Measurements from ENCODE around the gene GPR17. TPM values are rescaled to one million over a fixed set of nuclear protein-coding genes. Genes with fewer than 3 reads are reported as not detected.
A peak's percentile ranks its signal among the peaks of the same experiment; 100 is the strongest.

GPR17 gene
- total and polyA plus RNA-seq, 2 experiments from 2014 or later = 0.39 TPM; not detected in 1

DNA sequence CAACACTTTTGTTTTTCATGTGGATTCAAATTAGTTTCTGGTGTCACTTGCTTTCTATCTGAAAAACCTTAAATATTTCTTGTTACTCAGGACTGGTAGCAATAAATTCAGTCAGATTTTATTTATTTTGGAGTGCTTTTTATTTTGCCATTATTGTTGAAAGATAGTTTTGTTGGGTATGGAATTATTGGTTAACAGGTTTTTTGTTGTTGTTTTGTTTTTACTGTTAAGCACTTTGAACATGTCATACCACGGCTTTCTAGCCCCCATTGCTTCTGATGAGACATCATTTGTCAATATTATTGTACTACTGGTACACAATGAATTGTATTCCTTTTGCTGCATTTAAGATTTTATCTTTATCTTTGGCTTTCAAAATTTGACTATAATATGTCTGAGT is 42.5 kb downstream of the GPR17 start:
- 70% methylated on average over 1 of the region's 1 CpG for WGBS (ENCODE audit: low lambda C conversion rate, missing lambda C conversion rate)
- no peaks in the 10 kb centered on the region for H3K79me2 ChIP-seq
- TF ChIP-seq EZH2phosphoT487 (IDR thresholded peaks at IDR 0.05; ENCODE audit: low read depth, severe bottlenecking, unreplicated experiment) (no peak), EZH2 (IDR thresholded peaks at IDR 0.05; ENCODE audit: borderline replicate concordance) (no peak)
- TF ChIP-seq, protein P1, sequence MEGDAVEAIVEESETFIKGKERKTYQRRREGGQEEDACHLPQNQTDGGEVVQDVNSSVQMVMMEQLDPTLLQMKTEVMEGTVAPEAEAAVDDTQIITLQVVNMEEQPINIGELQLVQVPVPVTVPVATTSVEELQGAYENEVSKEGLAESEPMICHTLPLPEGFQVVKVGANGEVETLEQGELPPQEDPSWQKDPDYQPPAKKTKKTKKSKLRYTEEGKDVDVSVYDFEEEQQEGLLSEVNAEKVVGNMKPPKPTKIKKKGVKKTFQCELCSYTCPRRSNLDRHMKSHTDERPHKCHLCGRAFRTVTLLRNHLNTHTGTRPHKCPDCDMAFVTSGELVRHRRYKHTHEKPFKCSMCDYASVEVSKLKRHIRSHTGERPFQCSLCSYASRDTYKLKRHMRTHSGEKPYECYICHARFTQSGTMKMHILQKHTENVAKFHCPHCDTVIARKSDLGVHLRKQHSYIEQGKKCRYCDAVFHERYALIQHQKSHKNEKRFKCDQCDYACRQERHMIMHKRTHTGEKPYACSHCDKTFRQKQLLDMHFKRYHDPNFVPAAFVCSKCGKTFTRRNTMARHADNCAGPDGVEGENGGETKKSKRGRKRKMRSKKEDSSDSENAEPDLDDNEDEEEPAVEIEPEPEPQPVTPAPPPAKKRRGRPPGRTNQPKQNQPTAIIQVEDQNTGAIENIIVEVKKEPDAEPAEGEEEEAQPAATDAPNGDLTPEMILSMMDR (IDR thresholded peaks at IDR 0.05; ENCODE audit: poor library complexity) = no peak

DNA sequence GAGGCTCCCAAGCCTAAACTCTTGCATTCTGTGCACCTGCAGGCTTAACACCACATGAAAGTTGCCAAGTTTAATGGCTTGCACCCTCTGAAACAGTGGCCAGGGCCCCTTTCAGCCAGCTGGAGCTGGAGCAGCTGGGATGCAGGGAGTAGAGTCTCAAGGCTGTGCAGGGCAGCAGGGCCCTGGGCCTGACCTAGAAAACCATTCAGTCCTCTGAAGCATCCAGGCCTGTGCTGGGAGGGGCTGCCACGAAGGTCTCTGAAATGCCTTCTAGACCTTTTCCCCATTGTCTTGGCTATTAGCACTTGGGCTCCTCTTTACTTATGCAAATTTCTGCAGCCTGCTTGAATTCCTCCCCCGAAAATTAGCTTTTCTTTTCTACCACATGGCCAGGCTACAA is 44.7 kb downstream of the GPR17 start:
- H3K9me2 ChIP-seq (replicated peaks; ENCODE audit: insufficient read depth) = no peaks in the 10 kb centered on the region
- no peaks in the 10 kb centered on the region for H3K9me3 ChIP-seq (ENCODE audit: low read depth)
- H3K79me2 ChIP-seq = no peaks in the 10 kb centered on the region
- no peak overlapping the region for H3K4me2 ChIP-seq
- no peaks in the 10 kb centered on the region for H4K20me1 ChIP-seq (ENCODE audit: insufficient read depth, poor library complexity, severe bottlenecking)
- TF ChIP-seq EZH2phosphoT487 (IDR thresholded peaks at IDR 0.05; ENCODE audit: low read depth, severe bottlenecking, unreplicated experiment) = no peak
- TF ChIP-seq, protein P1 (IDR thresholded peaks at IDR 0.05; ENCODE audit: poor library complexity) = no peak
- no peak for TF ChIP-seq EZH2 (IDR thresholded peaks at IDR 0.05; ENCODE audit: borderline replicate concordance)
- H3K4me1 ChIP-seq (ENCODE audit: insufficient read depth) = peaks cover 3% of the 10 kb centered on the region
- no peaks in the 10 kb centered on the region for H3K36me3 ChIP-seq (replicated peaks; ENCODE audit: insufficient read depth, low read depth)
- H3K27ac ChIP-seq = no peak overlapping the region
- no peak overlapping the region for H2AFZ ChIP-seq
- no peak for DNase-seq (ENCODE audit: low spot score)
- no peaks in the 10 kb centered on the region for H3K27me3 ChIP-seq
- WGBS (ENCODE audit: low lambda C conversion rate, missing lambda C conversion rate) = 81% methylated on average over 2 of the region's 2 CpGs
- no peak overlapping the region for H3K4me3 ChIP-seq

More for the DNA sequence above, 42.5 kb downstream of the GPR17 start:
- no peaks in the 10 kb centered on the region for H3K36me3 ChIP-seq (replicated peaks; ENCODE audit: insufficient read depth, low read depth)
- H3K4me2 ChIP-seq = no peak overlapping the region
- no peaks in the 10 kb centered on the region for H3K27me3 ChIP-seq
- H3K4me3 ChIP-seq = no peak overlapping the region
- peaks cover 13% of the 10 kb centered on the region for H3K4me1 ChIP-seq (ENCODE audit: insufficient read depth)
- no peaks in the 10 kb centered on the region for H3K9me2 ChIP-seq (replicated peaks; ENCODE audit: insufficient read depth)
- H2AFZ ChIP-seq = no peak overlapping the region
- H3K27ac ChIP-seq = no peak overlapping the region
- no peaks in the 10 kb centered on the region for H4K20me1 ChIP-seq (ENCODE audit: insufficient read depth, poor library complexity, severe bottlenecking)
- DNase-seq (ENCODE audit: low spot score) = no peak
- H3K9me3 ChIP-seq (ENCODE audit: low read depth) = no peaks in the 10 kb centered on the region

DNA sequence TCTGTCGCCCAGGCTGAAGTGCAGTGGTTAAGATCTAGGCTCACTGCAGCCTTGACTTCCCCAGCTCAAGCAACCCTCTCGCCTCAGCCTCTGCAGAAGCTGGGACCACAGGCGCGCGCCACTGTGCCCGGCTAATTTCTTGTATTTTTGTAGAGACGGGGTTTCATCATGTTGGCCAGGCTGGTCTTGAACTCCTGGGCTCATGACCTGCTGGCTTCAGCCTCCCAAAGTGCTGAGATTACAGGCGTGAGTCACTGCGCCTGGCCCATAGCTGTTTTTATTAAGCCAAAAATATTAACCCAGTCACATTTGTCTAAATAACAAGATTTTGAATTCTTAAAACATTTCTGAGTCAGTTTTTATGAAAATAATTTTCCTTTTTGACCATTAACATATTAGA is 49.0 kb downstream of the GPR17 start:
- Histone ChIP-seq H3K27ac (no peak overlapping the region), H3K4me3 (no peak overlapping the region), H3K79me2 (no peaks in the 10 kb centered on the region), H3K4me1 (ENCODE audit: insufficient read depth) (peaks cover 6% of the 10 kb centered on the region), H3K36me3 (replicated peaks; ENCODE audit: insufficient read depth, low read depth) (no peaks in the 10 kb centered on the region), H3K9me2 (replicated peaks; ENCODE audit: insufficient read depth) (no peaks in the 10 kb centered on the region), H3K27me3 (no peaks in the 10 kb centered on the region), H2AFZ (no peak overlapping the region), H4K20me1 (ENCODE audit: insufficient read depth, poor library complexity, severe bottlenecking) (no peaks in the 10 kb centered on the region), H3K9me3 (ENCODE audit: low read depth) (no peaks in the 10 kb centered on the region), H3K4me2 (peak overlapping the region; percentile 77)
- no peak for DNase-seq (ENCODE audit: low spot score)
- TF ChIP-seq, protein P1 (IDR thresholded peaks at IDR 0.05; ENCODE audit: poor library complexity) = no peak
- TF ChIP-seq EZH2 (IDR thresholded peaks at IDR 0.05; ENCODE audit: borderline replicate concordance) = no peak
- TF ChIP-seq EZH2phosphoT487 (IDR thresholded peaks at IDR 0.05; ENCODE audit: low read depth, severe bottlenecking, unreplicated experiment) = no peak
- 95% methylated on average over 9 of the region's 9 CpGs for WGBS (ENCODE audit: low lambda C conversion rate, missing lambda C conversion rate)
